CD4-positive, CD25-positive, alpha-beta regulatory T cell (primary cell): ENCODE measurements around the gene MARCO. TPM values are rescaled to one million over a fixed set of nuclear protein-coding genes. Genes with fewer than 3 reads are reported as not detected.
A peak's percentile ranks its signal among the peaks of the same experiment; 100 is the strongest.
"Not testable (repeated sequence)": the region's sequence is repeated elsewhere in the genome, so short reads cannot be mapped to it uniquely, and the experiment has no call there.

Source experiments
- ATAC-seq, 2 donors: fragments of 150-1000 bp; cut with Tn5 transposase; one replicate each; pipeline ENCODE4 v1.10.0; 2021; ENCODE audit warnings: low read depth in 2 of 2, moderate number of reproducible peaks in 2 of 2, moderate library complexity in 1 of 2
- DNase-seq, 3 donors: peaks; one replicate each; pipeline versions ENCODE4 v3.0.0 to v3.0.0-alpha.2; 2012 to 2022; ENCODE audit warnings: mixed read lengths in 1 of 3
- H3K27ac ChIP-seq: one replicate; pipeline ENCODE4 v1.7.0; 2013; ENCODE audit warnings: mild to moderate bottlenecking, low read length; ENCODE audit not compliant: insufficient read depth, poor library complexity, severe bottlenecking
- H3K27me3 ChIP-seq: one replicate; pipeline ENCODE4 v1.7.0; 2013; ENCODE audit warnings: low read length; ENCODE audit not compliant: control insufficient read depth, insufficient read depth
- H3K36me3 ChIP-seq: one replicate; pipeline ENCODE4 v1.7.0; 2013; ENCODE audit warnings: mild to moderate bottlenecking, low read length, moderate library complexity; ENCODE audit not compliant: control insufficient read depth, insufficient read depth
- H3K4me1 ChIP-seq: 2 replicates; pipeline ENCODE4 v1.7.0; 2013; ENCODE audit warnings: mild to moderate bottlenecking, low read length; ENCODE audit not compliant: insufficient read depth, control insufficient read depth, poor library complexity, severe bottlenecking
- H3K4me3 ChIP-seq: one replicate; pipeline ENCODE4 v1.7.0; 2013; ENCODE audit warnings: low read depth, mild to moderate bottlenecking, low read length, moderate library complexity
- H3K9me3 ChIP-seq, 2 experiments: 1 replicate in 1 of 2; 2 replicates in 1 of 2; pipeline ENCODE4 v1.7.0; 2013; ENCODE audit warnings: low read length in 2 of 2, mild to moderate bottlenecking in 1 of 2, moderate library complexity in 1 of 2; ENCODE audit not compliant: control insufficient read depth in 2 of 2
- H3K27ac Mint-ChIP-seq, 3 donors: one replicate each; pipeline ENCODE4 v1.8.0; 2020 to 2022; ENCODE audit warnings: mild to moderate bottlenecking in 3 of 3, mixed read lengths in 3 of 3, moderate library complexity in 2 of 3
- H3K27me3 Mint-ChIP-seq: one replicate; pipeline ENCODE4 v1.8.0; 2022; ENCODE audit warnings: mild to moderate bottlenecking, mixed read lengths
- H3K36me3 Mint-ChIP-seq: one replicate; pipeline ENCODE4 v1.8.0; 2020; ENCODE audit warnings: mixed read lengths
- H3K4me1 Mint-ChIP-seq, 4 donors: one replicate each; pipeline ENCODE4 v1.8.0; 2020 to 2022; ENCODE audit warnings: mixed read lengths in 4 of 4, mild to moderate bottlenecking in 1 of 4
- H3K4me3 Mint-ChIP-seq, 4 donors: one replicate each; pipeline ENCODE4 v1.8.0; 2020 to 2022; ENCODE audit warnings: mild to moderate bottlenecking in 4 of 4, mixed read lengths in 4 of 4, moderate library complexity in 3 of 4
- H3K9me3 Mint-ChIP-seq, 7 donors: one replicate each; pipeline ENCODE4 v1.8.0; 2020 to 2022; ENCODE audit warnings: mixed read lengths in 7 of 7, mild to moderate bottlenecking in 3 of 7, moderate library complexity in 2 of 7
- polyA plus RNA-seq, 4 donors: library from polyadenylated mRNA; unstranded; fragments of 300-500 nt; fragmentation: Illumina TruSeq; gene quantifications; one replicate each; pipeline ENCODE4 v1.2.3, GENCODE V29; 2021
- total RNA-seq: library from RNA; stranded (reverse); gene quantifications from one replicate; pipeline ENCODE4 v1.2.3, GENCODE V29; 2022

Gene MARCO
- total and polyA plus RNA-seq, 5 donors from 2014 or later = not detected

DNA sequence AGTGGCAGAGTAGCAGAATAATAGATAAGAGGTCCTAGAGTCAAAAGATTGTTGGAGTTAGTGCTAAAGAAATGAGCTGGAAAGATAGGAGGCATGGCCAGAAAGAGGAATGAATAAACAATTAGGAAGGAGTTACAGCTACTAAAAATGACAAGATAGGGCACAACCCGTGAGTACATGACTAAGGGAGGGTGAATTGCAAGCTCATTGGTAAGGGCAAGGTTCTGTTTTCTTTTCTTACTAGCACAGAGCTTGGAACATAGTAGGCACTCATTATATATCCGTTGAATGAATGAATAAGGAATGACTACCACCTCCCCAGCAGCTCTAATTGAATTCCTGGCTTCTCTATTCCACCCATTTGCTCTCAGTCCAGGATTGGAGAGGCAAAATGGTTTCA lies 5.7 kb upstream of the MARCO start:
- ATAC-seq = no peak
- no peaks in the 10 kb centered on the region for H3K4me1 ChIP-seq

DNA sequence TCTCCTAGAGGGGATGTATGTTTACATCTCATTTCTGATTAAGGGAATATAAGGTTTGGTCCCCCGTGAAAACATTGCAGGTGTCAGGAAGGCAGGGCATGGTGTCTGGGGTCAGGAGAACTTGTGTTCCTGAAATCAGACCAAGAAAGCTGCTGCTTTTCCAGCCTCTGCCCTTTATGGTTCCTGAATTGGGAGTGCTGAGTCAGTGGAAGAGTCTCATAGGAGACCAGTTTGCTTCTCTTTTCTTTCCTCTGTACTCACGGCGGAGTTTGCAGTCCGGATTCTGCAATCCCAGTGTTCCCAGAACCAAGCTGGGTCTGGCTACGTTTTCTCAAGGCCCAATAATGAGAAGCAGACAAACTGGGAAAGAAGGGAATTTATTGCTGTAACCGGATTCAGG lies 5.1 kb upstream of the MARCO start:
- H3K4me3 Mint-ChIP-seq = no peak overlapping the region
- Histone ChIP-seq H3K27ac (no peak overlapping the region), H3K27me3 (peaks cover 3% of the 10 kb centered on the region), H3K4me1 (no peaks in the 10 kb centered on the region), H3K9me3 (peaks cover 8 to 15% of the 10 kb centered on the region in 2 experiments), H3K4me3 (no peak overlapping the region), H3K36me3 (no peaks in the 10 kb centered on the region)
- ATAC-seq = no peak
- H3K9me3 Mint-ChIP-seq = peaks cover 0 to 12% (median 7%) of the 10 kb centered on the region in 7 donors
- no peaks in the 10 kb centered on the region for H3K27me3 Mint-ChIP-seq
- no peak overlapping the region for H3K27ac Mint-ChIP-seq
- DNase-seq = no peak
- H3K36me3 Mint-ChIP-seq = no peaks in the 10 kb centered on the region
- peaks cover 0 to 4% (median 3%) of the 10 kb centered on the region in 4 donors for H3K4me1 Mint-ChIP-seq

More for the DNA sequence above, 5.7 kb upstream of the MARCO start:
- no peak for DNase-seq
- no peaks in the 10 kb centered on the region for H3K36me3 ChIP-seq
- no peak overlapping the region for H3K4me3 Mint-ChIP-seq
- peaks cover 12 to 17% of the 10 kb centered on the region in 2 experiments for H3K9me3 ChIP-seq
- H3K4me3 ChIP-seq = no peak overlapping the region
- no peak overlapping the region for H3K27ac ChIP-seq
- H3K27me3 Mint-ChIP-seq = no peaks in the 10 kb centered on the region
- peaks cover 0 to 4% (median 3%) of the 10 kb centered on the region in 4 donors for H3K4me1 Mint-ChIP-seq
- H3K27me3 ChIP-seq = peaks cover 2% of the 10 kb centered on the region
- H3K36me3 Mint-ChIP-seq = no peaks in the 10 kb centered on the region
- H3K27ac Mint-ChIP-seq = no peak overlapping the region
- H3K9me3 Mint-ChIP-seq = peaks cover 0 to 14% (median 7%) of the 10 kb centered on the region in 7 donors

GRCh38 chr2:118937817-118938216 lies 4.2 kb upstream of the MARCO start:
- no peak overlapping the region for H3K4me3 ChIP-seq
- no peak overlapping the region for H3K4me3 Mint-ChIP-seq
- no peak for DNase-seq
- peaks cover 0 to 4% (median 3%) of the 10 kb centered on the region in 4 donors for H3K4me1 Mint-ChIP-seq
- H3K4me1 ChIP-seq = no peaks in the 10 kb centered on the region
- H3K36me3 Mint-ChIP-seq = no peaks in the 10 kb centered on the region
- no peak overlapping the region for H3K27ac Mint-ChIP-seq
- H3K27ac ChIP-seq = no peak overlapping the region
- no peaks in the 10 kb centered on the region for H3K36me3 ChIP-seq
- no peaks in the 10 kb centered on the region for H3K27me3 Mint-ChIP-seq
- peaks cover 3 to 9% of the 10 kb centered on the region in 2 experiments for H3K9me3 ChIP-seq
- ATAC-seq = no peak
- H3K9me3 Mint-ChIP-seq = peaks cover 0 to 11% (median 7%) of the 10 kb centered on the region in 7 donors
- H3K27me3 ChIP-seq = peaks cover 3% of the 10 kb centered on the region

GRCh38 chr2:118939994-118940393 lies 2.0 kb upstream of the MARCO start:
- ATAC-seq (no peak), DNase-seq (no peak)
- Mint-ChIP-seq H3K27me3 (no peaks in the 10 kb centered on the region), H3K4me1 (peaks cover 0 to 4% (median 3%) of the 10 kb centered on the region in 4 donors), H3K27ac (peak overlapping the region in 1 of 3 donors; percentile 2), H3K9me3 (no peaks in the 10 kb centered on the region), H3K4me3 (peak overlapping the region in 1 of 4 donors; percentile 23), H3K36me3 (no peaks in the 10 kb centered on the region)
- no peaks in the 10 kb centered on the region for H3K4me1 ChIP-seq
- H3K27me3 ChIP-seq = peaks cover 3% of the 10 kb centered on the region
- H3K9me3 ChIP-seq = no peaks in the 10 kb centered on the region
- no peak overlapping the region for H3K4me3 ChIP-seq
- H3K27ac ChIP-seq = no peak overlapping the region
- no peaks in the 10 kb centered on the region for H3K36me3 ChIP-seq

- Histone ChIP-seq H3K27me3 (peaks cover 3% of the 10 kb centered on the region), H3K36me3 (no peaks in the 10 kb centered on the region), H3K27ac (no peak overlapping the region), H3K9me3 (no peaks in the 10 kb centered on the region), H3K4me1 (no peaks in the 10 kb centered on the region), H3K4me3 (no peak overlapping the region)
- no peak for DNase-seq
- H3K27ac Mint-ChIP-seq = peak overlapping the region in 2 of 3 donors; percentile 2 to 67
- H3K36me3 Mint-ChIP-seq = no peaks in the 10 kb centered on the region
- H3K27me3 Mint-ChIP-seq = no peaks in the 10 kb centered on the region
- peaks cover 0 to 4% (median 3%) of the 10 kb centered on the region in 4 donors for H3K4me1 Mint-ChIP-seq
- H3K4me3 Mint-ChIP-seq = peak overlapping the region in 1 of 4 donors; percentile 40
- peak in 1 of 2 donors; percentile 50 for ATAC-seq
- H3K9me3 Mint-ChIP-seq = no peaks in the 10 kb centered on the region
Measured at GRCh38 chr2:118940486-118941120, 1.4 kb upstream of the MARCO start.

GRCh38 chr2:118943286-118943685 lies 1.3 kb downstream of the MARCO start:
- Histone ChIP-seq H3K27me3 (peaks cover 3% of the 10 kb centered on the region), H3K36me3 (no peaks in the 10 kb centered on the region), H3K27ac (no peak overlapping the region), H3K4me3 (no peak overlapping the region), H3K9me3 (no peaks in the 10 kb centered on the region), H3K4me1 (no peaks in the 10 kb centered on the region)
- Mint-ChIP-seq H3K9me3 (peaks cover 0 to 4% (median 0%) of the 10 kb centered on the region in 7 donors), H3K4me3 (no peak overlapping the region), H3K36me3 (no peaks in the 10 kb centered on the region), H3K27ac (no peak overlapping the region), H3K4me1 (peaks cover 0 to 4% (median 3%) of the 10 kb centered on the region in 4 donors), H3K27me3 (peaks cover 4% of the 10 kb centered on the region)
- DNase-seq (no peak), ATAC-seq (no peak)

- DNase-seq = no peak
- peaks cover 0 to 4% (median 0%) of the 10 kb centered on the region in 7 donors for H3K9me3 Mint-ChIP-seq
- no peaks in the 10 kb centered on the region for H3K36me3 ChIP-seq
- ATAC-seq = no peak
- H3K4me3 Mint-ChIP-seq = no peak overlapping the region
- H3K36me3 Mint-ChIP-seq = no peaks in the 10 kb centered on the region
- H3K4me1 ChIP-seq = no peaks in the 10 kb centered on the region
- H3K27ac ChIP-seq = no peak overlapping the region
- H3K4me1 Mint-ChIP-seq = peaks cover 0 to 1% (median under 1%) of the 10 kb centered on the region in 4 donors
- H3K27me3 ChIP-seq = peaks cover 3% of the 10 kb centered on the region
- H3K27ac Mint-ChIP-seq = no peak overlapping the region
- peaks cover 4% of the 10 kb centered on the region for H3K27me3 Mint-ChIP-seq
- no peak overlapping the region for H3K4me3 ChIP-seq
- no peaks in the 10 kb centered on the region for H3K9me3 ChIP-seq
Measured at GRCh38 chr2:118945881-118946280, 3.9 kb downstream of the MARCO start.

- not testable (repeated sequence) for H3K36me3 Mint-ChIP-seq, H3K27me3 Mint-ChIP-seq, H3K27ac Mint-ChIP-seq, H3K4me3 Mint-ChIP-seq, H3K27me3 ChIP-seq, H3K36me3 ChIP-seq, H3K4me1 Mint-ChIP-seq, DNase-seq, H3K9me3 ChIP-seq, H3K4me3 ChIP-seq, ATAC-seq, H3K9me3 Mint-ChIP-seq, H3K4me1 ChIP-seq, H3K27ac ChIP-seq
Measured at GRCh38 chr2:118948266-118948665, 6.3 kb downstream of the MARCO start.
